Measurements from ENCODE around the gene DCTN2. TPM values are rescaled to one million over a fixed set of nuclear protein-coding genes. Genes with fewer than 3 reads are reported as not detected.

The DCTN2 gene
- total RNA-seq, 8 experiments from 2014 or later: 104 to 184 (median 161) TPM

DNA sequence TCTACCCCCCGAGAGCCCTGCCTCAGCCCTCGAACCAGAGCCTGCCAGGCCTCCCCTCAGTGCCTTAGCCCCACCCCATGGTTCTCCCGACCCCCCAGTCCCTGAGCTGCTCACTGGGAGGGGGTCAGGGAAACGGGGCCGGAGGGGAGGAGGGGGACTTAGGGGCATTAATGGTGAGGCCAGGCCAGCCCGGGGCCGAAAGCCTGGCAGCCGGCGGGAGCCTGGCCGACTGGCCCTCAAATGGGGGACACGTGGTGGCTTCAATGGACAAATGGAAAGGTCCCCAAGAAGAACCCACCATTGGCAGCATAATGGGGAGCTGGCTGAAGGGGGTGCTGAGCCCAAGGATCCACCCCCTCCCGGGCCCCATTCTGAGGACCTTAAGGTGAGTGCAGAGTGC lies 18.8 kb downstream of the DCTN2 start:
- Histone ChIP-seq H3K4me3 (no peak overlapping the region), H3K4me1 (replicated peaks in 1 of 2) (peaks cover 31 to 36% of the 10 kb centered on the region in 2 donors), H3K27ac (no peak overlapping the region)
- in situ Hi-C loops (cut with MboI; ENCODE audit: low pct_unique_long_range_greater_than_20kb in 2 of 9, low sequenced_read_pairs in 9 of 9, unreplicated experiment in 9 of 9): no loop called here
- no peak for ATAC-seq (replicated peaks in 6 of 8)
- WGBS, 10 experiments: 100% methylated on average over 1 of the region's 12 CpGs; no CpG with 5 or more reads in 8 of the 10 experiments

DNA sequence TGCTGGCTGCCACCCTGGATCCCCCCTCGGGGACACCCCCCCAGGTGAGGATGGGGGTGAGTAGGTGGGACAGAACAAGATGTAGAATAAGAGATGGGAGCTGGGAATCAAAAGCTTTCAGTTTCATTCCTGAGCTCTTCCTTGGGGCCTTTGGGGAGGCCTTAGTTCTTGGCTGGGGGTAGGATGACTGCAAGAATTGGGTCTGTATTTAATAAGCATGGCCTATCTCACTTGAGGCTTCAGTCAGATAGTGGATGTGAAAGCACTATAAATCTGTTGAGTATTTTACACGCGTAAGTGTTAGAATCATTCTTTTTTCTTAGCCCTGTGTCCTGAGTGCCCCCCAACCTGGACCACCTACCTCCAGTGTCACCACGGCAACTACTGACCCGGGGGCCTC lies 19.8 kb downstream of the DCTN2 start:
- Histone ChIP-seq H3K27ac (no peak overlapping the region), H3K4me3 (no peak overlapping the region), H3K4me1 (replicated peaks in 1 of 2) (peaks cover 31 to 36% of the 10 kb centered on the region in 2 donors)
- ATAC-seq (replicated peaks in 6 of 8): no peak
- 80 to 100% (median 86%) methylated on average over 1 to 2 of the region's 5 CpGs; no CpG with 5 or more reads in 7 of the 10 experiments for WGBS, 10 experiments
- in situ Hi-C loops (cut with MboI; ENCODE audit: low pct_unique_long_range_greater_than_20kb in 2 of 9, low sequenced_read_pairs in 9 of 9, unreplicated experiment in 9 of 9): no loop called here

DNA sequence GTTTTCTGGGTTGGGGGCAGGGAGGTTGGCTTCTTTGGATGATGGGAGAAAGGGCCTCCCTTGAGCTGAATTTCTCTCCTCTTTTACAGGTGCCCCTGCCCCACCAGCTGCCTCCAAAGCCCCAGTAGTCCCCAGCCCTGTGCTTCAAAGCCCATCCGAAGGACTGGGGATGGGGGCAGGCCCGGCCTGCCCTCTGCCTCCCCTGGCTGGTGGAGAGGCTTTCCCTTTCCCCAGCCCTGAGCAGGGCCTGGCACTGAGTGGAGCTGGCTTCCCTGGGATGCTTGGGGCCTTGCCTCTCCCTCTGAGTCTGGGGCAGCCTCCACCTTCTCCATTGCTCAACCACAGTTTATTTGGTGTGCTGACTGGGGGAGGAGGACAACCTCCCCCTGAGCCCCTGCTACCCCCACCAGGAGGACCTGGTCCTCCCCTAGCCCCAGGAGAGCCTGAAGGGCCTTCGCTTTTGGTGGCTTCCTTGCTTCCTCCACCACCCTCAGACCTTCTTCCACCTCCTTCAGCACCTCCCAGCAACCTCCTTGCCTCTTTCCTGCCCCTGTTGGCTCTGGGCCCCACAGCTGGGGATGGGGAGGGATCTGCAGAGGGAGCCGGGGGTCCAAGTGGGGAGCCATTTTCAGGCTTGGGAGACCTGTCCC lies 20.4 kb downstream of the DCTN2 start:
- Histone ChIP-seq H3K4me3 (no peak overlapping the region), H3K27ac (no peak overlapping the region), H3K4me1 (replicated peaks in 1 of 2) (peaks cover 34 to 42% of the 10 kb centered on the region in 2 donors)
- in situ Hi-C loops (cut with MboI; ENCODE audit: low pct_unique_long_range_greater_than_20kb in 2 of 9, low sequenced_read_pairs in 9 of 9, unreplicated experiment in 9 of 9): no loop called here
- 71 to 100% methylated on average over 1 of the region's 4 CpGs; no CpG with 5 or more reads in 8 of the 10 experiments for WGBS, 10 experiments
- ATAC-seq (replicated peaks in 6 of 8): no peak

DNA sequence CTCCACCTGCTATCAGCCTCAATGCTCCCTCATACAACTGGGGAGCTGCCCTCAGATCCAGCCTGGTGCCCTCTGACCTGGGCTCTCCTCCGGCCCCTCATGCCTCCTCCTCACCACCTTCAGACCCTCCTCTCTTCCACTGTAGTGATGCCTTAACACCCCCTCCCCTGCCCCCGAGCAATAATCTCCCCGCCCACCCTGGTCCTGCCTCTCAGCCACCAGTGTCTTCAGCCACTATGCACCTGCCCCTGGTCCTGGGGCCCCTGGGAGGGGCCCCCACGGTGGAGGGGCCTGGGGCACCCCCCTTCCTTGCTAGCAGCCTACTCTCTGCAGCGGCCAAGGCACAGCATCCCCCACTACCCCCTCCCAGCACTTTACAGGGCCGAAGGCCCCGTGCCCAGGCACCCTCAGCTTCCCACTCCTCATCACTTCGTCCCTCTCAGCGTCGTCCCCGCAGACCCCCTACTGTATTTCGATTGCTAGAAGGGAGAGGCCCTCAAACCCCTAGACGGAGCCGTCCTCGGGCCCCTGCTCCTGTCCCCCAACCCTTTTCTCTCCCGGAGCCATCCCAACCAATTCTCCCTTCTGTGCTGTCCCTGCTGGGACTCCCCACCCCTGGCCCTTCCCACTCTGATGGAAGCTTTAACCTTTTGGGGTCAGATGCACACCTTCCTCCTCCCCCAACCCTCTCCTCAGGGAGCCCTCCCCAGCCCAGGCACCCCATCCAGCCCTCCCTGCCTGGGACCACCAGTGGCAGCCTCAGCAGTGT lies 21.2 kb downstream of the DCTN2 start:
- Histone ChIP-seq H3K27ac (peak overlapping the region in 1 of 2 donors; percentile 21), H3K4me3 (no peak overlapping the region), H3K4me1 (replicated peaks in 1 of 2) (peaks cover 41 to 50% of the 10 kb centered on the region in 2 donors)
- in situ Hi-C loops (cut with MboI; ENCODE audit: low pct_unique_long_range_greater_than_20kb in 2 of 9, low sequenced_read_pairs in 9 of 9, unreplicated experiment in 9 of 9): no loop called here
- no CpG with 5 or more reads among the region's 16 CpGs for WGBS, 10 experiments
- no peak for ATAC-seq (replicated peaks in 6 of 8)

DNA sequence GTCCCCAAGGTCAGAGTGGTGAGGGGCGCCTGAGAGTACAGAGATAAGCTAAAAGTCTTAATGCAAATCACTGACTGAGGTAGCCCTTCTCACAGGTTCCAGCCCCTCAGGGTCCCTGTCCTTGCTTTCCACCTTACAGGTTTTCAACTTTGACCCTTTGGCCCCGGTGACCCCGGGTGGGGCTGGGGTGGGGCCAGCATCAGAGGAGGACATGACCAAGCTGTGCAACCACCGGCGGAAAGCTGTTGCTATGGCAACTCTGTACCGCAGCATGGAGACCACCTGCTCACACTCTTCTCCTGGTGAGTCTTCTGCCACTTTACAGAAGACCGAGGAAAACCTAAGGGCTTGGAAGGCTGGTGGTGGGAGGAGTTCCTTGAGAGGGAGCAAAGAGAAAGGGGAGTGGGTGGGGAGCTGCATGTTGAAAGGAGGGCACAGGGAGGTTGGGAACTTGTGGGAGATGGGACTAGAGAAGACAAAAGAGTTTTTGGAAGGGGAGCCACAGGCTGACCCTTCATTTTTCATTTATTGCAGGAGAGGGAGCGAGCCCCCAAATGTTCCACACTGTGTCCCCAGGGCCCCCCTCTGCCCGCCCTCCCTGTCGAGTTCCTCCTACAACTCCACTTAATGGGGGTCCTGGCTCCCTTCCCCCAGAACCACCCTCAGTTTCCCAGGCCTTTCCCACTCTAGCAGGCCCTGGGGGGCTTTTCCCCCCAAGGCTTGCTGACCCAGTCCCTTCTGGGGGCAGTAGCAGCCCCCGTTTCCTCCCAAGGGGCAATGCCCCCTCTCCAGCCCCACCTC lies 22.0 kb downstream of the DCTN2 start:
- peak overlapping the region in 1 of 2 donors; percentile 94 for H3K27ac ChIP-seq

DNA sequence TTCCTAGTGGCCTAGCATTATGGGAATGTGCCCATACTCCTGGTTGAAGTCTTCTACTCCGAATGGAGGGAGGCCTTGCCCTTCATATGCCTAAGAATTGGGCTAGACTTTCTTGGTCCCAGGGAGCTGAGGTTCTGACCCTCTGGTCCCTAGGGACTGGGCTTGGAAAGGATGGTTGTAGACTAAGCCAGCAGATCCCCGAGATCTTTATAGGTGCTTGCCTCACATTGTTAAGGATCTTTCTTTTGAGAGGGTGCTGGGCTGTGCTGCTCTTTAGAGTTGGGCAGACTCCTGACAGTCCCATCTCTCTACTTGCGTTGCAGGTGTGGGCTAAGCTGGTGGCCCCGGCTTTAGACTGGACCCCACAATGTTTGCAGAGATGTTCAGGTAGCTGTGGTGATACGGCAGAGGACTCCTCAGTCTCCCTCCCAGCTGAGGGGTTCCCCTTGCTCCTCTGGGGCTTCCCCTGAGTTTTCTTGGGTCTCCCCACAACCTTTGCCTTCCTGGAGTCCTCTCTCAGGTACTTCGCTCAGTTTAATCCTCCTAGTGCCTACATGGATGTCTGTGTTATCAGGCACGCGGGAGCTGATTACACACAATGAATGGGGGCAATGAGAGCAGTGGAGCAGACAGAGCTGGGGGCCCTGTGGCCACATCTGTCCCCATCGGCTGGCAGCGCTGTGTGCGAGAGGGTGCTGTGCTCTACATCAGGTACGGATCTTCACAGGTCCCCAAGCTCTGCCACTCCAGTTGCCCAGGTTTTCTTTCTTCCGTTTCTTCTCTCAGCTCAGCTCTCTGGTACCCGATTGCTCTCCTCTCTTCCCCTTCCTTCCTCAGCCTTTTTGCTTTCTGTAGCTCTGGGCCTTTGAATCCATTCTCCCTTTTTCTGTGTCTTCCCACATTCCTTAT lies 23.0 kb downstream of the DCTN2 start:
- Histone ChIP-seq H3K4me1 (replicated peaks in 1 of 2) (peaks cover 35 to 41% of the 10 kb centered on the region in 2 donors), H3K27ac (peak overlapping the region; percentile 94 to 99), H3K4me3 (peak overlapping the region; percentile 41 to 62 (median 47))
- in situ Hi-C loops (cut with MboI; ENCODE audit: low pct_unique_long_range_greater_than_20kb in 2 of 9, low sequenced_read_pairs in 9 of 9, unreplicated experiment in 9 of 9): no loop called here
- no peak for ATAC-seq (replicated peaks in 6 of 8)
- WGBS, 10 experiments: 30 to 80% (median 63%) methylated on average over 1 to 8 of the region's 14 CpGs

More for the DNA sequence above, 22.0 kb downstream of the DCTN2 start:
- in situ Hi-C loops (cut with MboI; ENCODE audit: low pct_unique_long_range_greater_than_20kb in 2 of 9, low sequenced_read_pairs in 9 of 9, unreplicated experiment in 9 of 9): no loop called here
- no peak for ATAC-seq (replicated peaks in 6 of 8)
- Histone ChIP-seq H3K4me1 (replicated peaks in 1 of 2) (peaks cover 39 to 45% of the 10 kb centered on the region in 2 donors), H3K4me3 (peak overlapping the region in 1 of 5 donors; percentile 47)
- WGBS, 10 experiments: 0 to 100% (median 39%) methylated on average over 1 to 2 of the region's 11 CpGs; no CpG with 5 or more reads in 4 of the 10 experiments

DNA sequence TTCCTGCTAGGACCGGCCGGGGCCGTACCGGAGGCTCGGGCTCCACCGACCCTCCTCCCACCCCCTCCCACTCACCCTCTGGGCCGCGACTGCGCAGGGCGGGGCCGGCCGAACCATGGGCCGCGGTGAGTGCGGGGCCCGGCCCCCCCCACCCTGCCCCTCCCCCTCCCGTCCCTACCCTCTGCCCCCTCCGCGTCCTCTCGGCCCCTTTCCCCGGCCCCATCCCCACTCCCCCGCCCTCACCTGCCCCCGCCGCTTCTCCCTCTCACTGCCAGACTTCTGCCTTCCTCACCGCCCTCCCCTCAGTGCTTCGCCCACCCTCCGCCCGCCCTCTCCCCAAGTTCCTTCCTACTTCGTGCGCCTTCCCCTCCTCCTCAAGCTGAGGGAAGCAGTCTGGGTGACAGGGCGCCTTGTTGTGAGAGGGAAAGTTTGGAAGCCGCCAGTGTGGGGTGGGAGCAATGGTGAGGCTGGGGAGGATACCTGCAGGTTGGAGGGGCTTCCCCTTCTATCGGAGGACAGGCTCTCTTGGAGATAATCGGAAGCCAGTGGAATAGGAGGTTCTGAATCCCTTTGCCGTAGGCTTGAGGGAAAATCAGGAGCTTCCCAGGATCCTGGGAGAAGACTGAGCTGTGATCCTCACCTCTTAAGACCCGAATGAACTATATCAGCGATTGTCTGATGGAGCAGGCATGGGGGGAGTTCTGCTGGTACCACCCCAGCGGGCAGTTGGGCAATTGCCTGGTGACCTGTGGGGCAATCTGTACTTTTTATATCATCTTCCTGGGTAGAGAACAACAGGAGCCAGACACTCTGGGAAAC lies 23.9 kb downstream of the DCTN2 start:
- 0% methylated on average over 1 to 2 of the region's 38 CpGs; no CpG with 5 or more reads in 7 of the 10 experiments for WGBS, 10 experiments
- peak in 5 of 8 experiments; percentile 9 to 63 (median 52) for ATAC-seq (replicated peaks in 6 of 8)
- in situ Hi-C loops (cut with MboI; ENCODE audit: low pct_unique_long_range_greater_than_20kb in 2 of 9, low sequenced_read_pairs in 9 of 9, unreplicated experiment in 9 of 9): no loop called here

DNA sequence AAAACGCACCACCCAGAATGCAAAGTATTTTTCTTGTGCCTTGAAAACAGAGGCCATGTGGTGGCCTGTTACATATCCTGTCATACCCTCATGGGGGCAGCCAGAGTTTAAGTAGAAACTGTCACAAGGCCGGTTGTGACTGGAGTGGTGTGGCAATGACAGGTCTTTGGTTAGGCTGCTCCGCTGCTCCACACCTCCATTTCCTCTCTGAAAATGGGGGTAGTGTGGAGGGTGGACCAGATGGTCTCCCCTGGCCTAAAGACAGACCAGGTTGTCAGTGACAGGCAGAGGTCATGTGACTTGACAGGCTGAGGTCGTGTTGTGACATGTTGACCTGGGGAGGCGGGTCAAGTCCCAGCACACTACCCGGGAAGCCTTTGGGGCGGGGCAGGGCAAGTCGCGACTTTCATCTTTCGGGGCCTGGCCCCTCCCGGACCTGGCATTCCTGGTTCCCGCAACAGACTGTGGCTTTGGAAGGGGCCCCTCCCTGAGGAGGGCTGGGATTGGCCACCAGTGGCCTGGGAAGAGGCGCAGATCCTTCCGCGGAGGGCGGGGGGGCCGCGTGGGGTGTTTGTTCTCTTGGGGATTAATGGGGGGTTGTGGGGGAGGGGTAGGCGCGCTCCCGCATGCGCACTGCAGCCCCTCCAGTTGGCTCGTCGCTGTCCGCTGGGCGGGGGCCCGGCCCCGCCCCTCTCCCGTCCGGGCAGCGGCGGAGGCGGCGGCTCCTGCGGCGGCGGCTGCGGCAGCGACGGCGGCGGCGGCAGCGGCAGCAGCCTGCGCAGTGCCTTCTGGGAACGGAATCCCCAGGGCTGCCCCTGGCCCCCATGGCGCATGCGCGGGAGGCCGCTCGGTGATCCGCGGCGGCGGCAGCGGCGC lies 24.7 kb downstream of the DCTN2 start, which contains the start of gene MBD6:
TSS of gene MBD6 (plus strand) at position 814 of the 876 bp plus-strand sequence. CDS start 1,480 bp downstream, outside the sequence.
- peaks cover 48 to 57% of the 10 kb centered on the region in 2 donors for H3K4me1 ChIP-seq (replicated peaks in 1 of 2)
- WGBS, 10 experiments: 0 to 14% (median 6%) methylated on average over 1 to 7 of the region's 57 CpGs; no CpG with 5 or more reads in 4 of the 10 experiments
- H3K4me3 ChIP-seq: peak within 1 kb of the TSS; percentile 41 to 62 (median 47)
- in situ Hi-C loops (cut with MboI; ENCODE audit: low pct_unique_long_range_greater_than_20kb in 2 of 9, low sequenced_read_pairs in 9 of 9, unreplicated experiment in 9 of 9): no loop called here
- ATAC-seq (replicated peaks in 6 of 8): peak; percentile 37 to 60 (median 52)
- peak within 1 kb of the TSS; percentile 94 to 99 for H3K27ac ChIP-seq

More for the DNA sequence above, 23.9 kb downstream of the DCTN2 start:
- peak overlapping the region; percentile 94 to 99 for H3K27ac ChIP-seq
- H3K4me3 ChIP-seq: peak overlapping the region; percentile 41 to 62 (median 47)
- peaks cover 40 to 50% of the 10 kb centered on the region in 2 donors for H3K4me1 ChIP-seq (replicated peaks in 1 of 2)

DNA sequence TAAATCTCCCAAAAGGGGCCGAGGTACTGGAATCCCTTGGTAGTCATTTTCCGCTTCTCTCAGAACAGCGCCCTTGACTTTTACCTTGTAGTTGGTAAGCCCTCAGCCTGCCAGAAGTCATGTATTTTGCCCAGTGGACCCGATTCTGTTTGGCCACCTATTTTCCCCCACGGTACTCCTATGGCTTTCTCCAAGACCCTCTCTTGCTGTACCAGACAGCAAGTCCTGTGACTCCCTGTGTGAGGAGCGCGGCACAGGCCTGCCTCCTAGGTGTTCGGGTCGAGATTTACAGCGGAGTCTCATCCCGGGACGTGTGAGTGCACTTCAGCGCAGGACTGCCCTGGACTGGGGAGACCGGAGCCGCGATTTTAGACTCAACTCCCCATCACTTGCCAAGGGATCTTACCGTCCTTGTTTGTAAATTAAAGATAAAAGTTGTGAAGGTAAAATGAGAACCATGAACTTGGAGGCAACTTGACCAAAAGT lies 25.4 kb downstream of the DCTN2 start:
- peaks cover 50 to 59% of the 10 kb centered on the region in 2 donors for H3K4me1 ChIP-seq (replicated peaks in 1 of 2)
- peak in 5 of 8 experiments; percentile 21 to 43 (median 28) for ATAC-seq (replicated peaks in 6 of 8)
- in situ Hi-C loops (cut with MboI; ENCODE audit: low pct_unique_long_range_greater_than_20kb in 2 of 9, low sequenced_read_pairs in 9 of 9, unreplicated experiment in 9 of 9): no loop called here
- H3K4me3 ChIP-seq: peak overlapping the region; percentile 41 to 62 (median 47)
- WGBS, 10 experiments: 0 to 64% (median 15%) methylated on average over 2 to 13 of the region's 17 CpGs; no CpG with 5 or more reads in 3 of the 10 experiments
- H3K27ac ChIP-seq: peak overlapping the region; percentile 94 to 99

DNA sequence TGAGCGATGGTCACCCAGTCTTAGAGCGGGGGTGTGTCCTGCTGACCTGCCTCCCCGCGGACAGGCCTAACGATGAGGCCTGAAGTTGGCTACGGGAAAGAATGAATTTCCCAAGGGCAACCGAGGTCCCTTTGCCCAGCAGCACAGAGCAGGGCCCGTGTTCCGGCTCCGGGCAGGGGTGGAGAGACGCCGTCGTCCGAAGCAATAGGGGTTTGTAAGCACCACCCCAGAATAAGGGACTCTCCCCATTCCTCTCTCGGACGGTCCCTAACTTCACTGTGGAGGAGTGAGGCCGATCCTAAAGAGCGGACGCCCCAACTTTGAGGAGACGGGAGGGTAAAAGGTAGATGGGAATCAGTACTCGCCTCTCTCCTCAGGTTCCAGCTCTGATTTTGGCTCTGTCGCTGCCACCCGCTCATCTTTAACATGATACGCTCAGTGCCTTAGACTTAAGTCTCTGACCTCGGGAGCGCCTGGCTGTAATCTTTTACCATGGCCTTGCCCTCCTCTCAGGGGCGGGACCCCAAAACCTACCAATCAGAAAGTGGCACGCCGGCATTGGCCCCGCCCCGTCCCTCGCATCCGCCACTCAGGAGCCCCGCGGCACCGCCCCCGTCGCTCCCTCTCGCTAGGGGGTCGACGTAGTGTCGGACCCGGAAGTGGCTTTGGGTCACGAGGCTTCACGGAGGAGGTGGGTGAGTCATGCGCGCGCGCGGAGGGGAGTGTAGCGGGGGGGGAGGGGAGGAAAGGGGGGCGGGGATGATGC lies 26.8 kb downstream of the DCTN2 start, which contains the start of gene DDIT3:
TSS of gene DDIT3 (minus strand) at position 462 of the 766 bp plus-strand sequence. CDS start 3,108 bp downstream, outside the sequence.
- Histone ChIP-seq H3K4me1 (replicated peaks in 1 of 2) (peaks cover 45 to 52% of the 10 kb centered on the region in 2 donors), H3K4me3 (peak within 1 kb of the TSS; percentile 67 to 98 (median 88)), H3K27ac (peak within 1 kb of the TSS; percentile 96 to 99)
- 0% methylated on average over 7 to 8 of the region's 52 CpGs; no CpG with 5 or more reads in 7 of the 10 experiments for WGBS, 10 experiments
- ATAC-seq (replicated peaks in 6 of 8): peak; percentile 45 to 77 (median 64)
- in situ Hi-C loops (cut with MboI; ENCODE audit: low pct_unique_long_range_greater_than_20kb in 2 of 9, low sequenced_read_pairs in 9 of 9, unreplicated experiment in 9 of 9): no loop called here
